ENCODE results near the gene GALNT6. TPM values are rescaled to one million over a fixed set of nuclear protein-coding genes. Genes with fewer than 3 reads are reported as not detected.

GALNT6 gene
- polyA plus RNA-seq, 1 donor from 2014 or later = not detected

- no peak overlapping the region for H2AFZ ChIP-seq (ENCODE audit: low read depth, low read length)
- TF ChIP-seq EZH2 (IDR thresholded peaks at IDR 0.05; ENCODE audit: borderline replicate concordance, insufficient read depth, low read length, poor library complexity, severe bottlenecking) = no peak
- TF ChIP-seq, protein P1, sequence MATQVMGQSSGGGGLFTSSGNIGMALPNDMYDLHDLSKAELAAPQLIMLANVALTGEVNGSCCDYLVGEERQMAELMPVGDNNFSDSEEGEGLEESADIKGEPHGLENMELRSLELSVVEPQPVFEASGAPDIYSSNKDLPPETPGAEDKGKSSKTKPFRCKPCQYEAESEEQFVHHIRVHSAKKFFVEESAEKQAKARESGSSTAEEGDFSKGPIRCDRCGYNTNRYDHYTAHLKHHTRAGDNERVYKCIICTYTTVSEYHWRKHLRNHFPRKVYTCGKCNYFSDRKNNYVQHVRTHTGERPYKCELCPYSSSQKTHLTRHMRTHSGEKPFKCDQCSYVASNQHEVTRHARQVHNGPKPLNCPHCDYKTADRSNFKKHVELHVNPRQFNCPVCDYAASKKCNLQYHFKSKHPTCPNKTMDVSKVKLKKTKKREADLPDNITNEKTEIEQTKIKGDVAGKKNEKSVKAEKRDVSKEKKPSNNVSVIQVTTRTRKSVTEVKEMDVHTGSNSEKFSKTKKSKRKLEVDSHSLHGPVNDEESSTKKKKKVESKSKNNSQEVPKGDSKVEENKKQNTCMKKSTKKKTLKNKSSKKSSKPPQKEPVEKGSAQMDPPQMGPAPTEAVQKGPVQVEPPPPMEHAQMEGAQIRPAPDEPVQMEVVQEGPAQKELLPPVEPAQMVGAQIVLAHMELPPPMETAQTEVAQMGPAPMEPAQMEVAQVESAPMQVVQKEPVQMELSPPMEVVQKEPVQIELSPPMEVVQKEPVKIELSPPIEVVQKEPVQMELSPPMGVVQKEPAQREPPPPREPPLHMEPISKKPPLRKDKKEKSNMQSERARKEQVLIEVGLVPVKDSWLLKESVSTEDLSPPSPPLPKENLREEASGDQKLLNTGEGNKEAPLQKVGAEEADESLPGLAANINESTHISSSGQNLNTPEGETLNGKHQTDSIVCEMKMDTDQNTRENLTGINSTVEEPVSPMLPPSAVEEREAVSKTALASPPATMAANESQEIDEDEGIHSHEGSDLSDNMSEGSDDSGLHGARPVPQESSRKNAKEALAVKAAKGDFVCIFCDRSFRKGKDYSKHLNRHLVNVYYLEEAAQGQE (IDR thresholded peaks at IDR 0.05; ENCODE audit: borderline replicate concordance) = no peak
- TF ChIP-seq TAF1 (IDR thresholded peaks at IDR 0.05; ENCODE audit: low read depth) = no peak
- no peak for TF ChIP-seq SMC3 (conservative IDR thresholded peaks at IDR 0.05; ENCODE audit: poor library complexity)
- TF ChIP-seq POLR2AphosphoS5 (IDR thresholded peaks at IDR 0.05) = no peak
- TF ChIP-seq MXI1 (conservative IDR thresholded peaks at IDR 0.05; ENCODE audit: poor library complexity, severe bottlenecking) = no peak
- no peak for TF ChIP-seq EP300 (conservative IDR thresholded peaks at IDR 0.05; ENCODE audit: poor library complexity, severe bottlenecking)
- no peak for TF ChIP-seq RAD21 (conservative IDR thresholded peaks at IDR 0.05)
- TF ChIP-seq CTCF (IDR thresholded peaks at IDR 0.05; ENCODE audit: poor library complexity, severe bottlenecking) = no peak
- no peak overlapping the region for H3K4me2 ChIP-seq (ENCODE audit: low read length)
- H3K9ac ChIP-seq (ENCODE audit: low read length) = no peak overlapping the region
- H3K36me3 ChIP-seq (ENCODE audit: insufficient read depth, low read length) = no peaks in the 10 kb centered on the region
- H3K27me3 ChIP-seq (ENCODE audit: insufficient read depth, low read depth, low read length) = no peaks in the 10 kb centered on the region
- no peaks in the 10 kb centered on the region for H3K9me2 ChIP-seq (ENCODE audit: insufficient read depth, low read length)
- H3K9me3 ChIP-seq (ENCODE audit: low read length) = no peaks in the 10 kb centered on the region
- no peak overlapping the region for H3K4me3 ChIP-seq (ENCODE audit: low read length)
- H4K20me1 ChIP-seq (ENCODE audit: insufficient read depth) = no peaks in the 10 kb centered on the region
- H3K27ac ChIP-seq (ENCODE audit: low read length) = no peak overlapping the region
- no peaks in the 10 kb centered on the region for H3F3A ChIP-seq (ENCODE audit: insufficient read depth, low read length, poor library complexity, severe bottlenecking)
- no peaks in the 10 kb centered on the region for H3K79me2 ChIP-seq (replicated peaks; ENCODE audit: insufficient read depth, low read length)
Observed at GRCh38 chr12:51345681-51346080, 45.5 kb downstream of the GALNT6 start.

GRCh38 chr12:51343201-51343600, 48.0 kb downstream of the GALNT6 start:
- Histone ChIP-seq H3K36me3 (ENCODE audit: insufficient read depth, low read length) (no peaks in the 10 kb centered on the region), H3K27me3 (ENCODE audit: insufficient read depth, low read depth, low read length) (no peaks in the 10 kb centered on the region), H3F3A (ENCODE audit: insufficient read depth, low read length, poor library complexity, severe bottlenecking) (no peaks in the 10 kb centered on the region), H3K4me3 (ENCODE audit: low read length) (no peak overlapping the region), H4K20me1 (ENCODE audit: insufficient read depth) (no peaks in the 10 kb centered on the region), H3K79me2 (replicated peaks; ENCODE audit: insufficient read depth, low read length) (no peaks in the 10 kb centered on the region), H3K9me3 (ENCODE audit: low read length) (no peaks in the 10 kb centered on the region), H3K9me2 (ENCODE audit: insufficient read depth, low read length) (no peaks in the 10 kb centered on the region), H2AFZ (ENCODE audit: low read depth, low read length) (no peak overlapping the region), H3K9ac (ENCODE audit: low read length) (no peak overlapping the region), H3K27ac (ENCODE audit: low read length) (no peak overlapping the region), H3K4me2 (ENCODE audit: low read length) (no peak overlapping the region)
- no peak for TF ChIP-seq RAD21 (conservative IDR thresholded peaks at IDR 0.05)
- TF ChIP-seq EP300 (conservative IDR thresholded peaks at IDR 0.05; ENCODE audit: poor library complexity, severe bottlenecking) = no peak
- TF ChIP-seq, protein P1 (IDR thresholded peaks at IDR 0.05; ENCODE audit: borderline replicate concordance) = no peak
